MM.1S (cell line): ENCODE measurements around the gene TSPAN9.

Experiments used
- DNase-seq: peaks from one replicate; pipeline ENCODE4 v3.0.0-alpha.2; 2015
- H2AFZ ChIP-seq: fragments of 300-600 bp; sonication (generic); 2 replicates; pipeline ENCODE4 v1.6.0; 2016; ENCODE audit warnings: antibody characterized with exemption, low read length
- H3F3A ChIP-seq: fragments of 300-600 bp; sonication (generic); 2 replicates; pipeline ENCODE4 v1.6.1; 2016; ENCODE audit warnings: mild to moderate bottlenecking, antibody characterized with exemption, low read length, moderate library complexity, mixed read lengths; ENCODE audit not compliant: insufficient read depth
- H3K27ac ChIP-seq: fragments of 300-600 bp; sonication (generic); 2 replicates; pipeline ENCODE4 v1.5.1; 2016; ENCODE audit warnings: mild to moderate bottlenecking, low read length
- H3K27me3 ChIP-seq: fragments of 300-600 bp; sonication (generic); replicated peaks from 2 replicates; pipeline ENCODE4 v1.6.0; 2016; ENCODE audit warnings: low read length; ENCODE audit not compliant: insufficient read depth
- H3K36me3 ChIP-seq: fragments of 300-600 bp; sonication (generic); replicated peaks from 2 replicates; pipeline ENCODE4 v1.6.1; 2016; ENCODE audit warnings: mild to moderate bottlenecking, low read length, mixed read lengths; ENCODE audit not compliant: insufficient read depth
- H3K4me1 ChIP-seq: fragments of 300-600 bp; sonication (generic); 2 replicates; pipeline ENCODE4 v1.6.1; 2016; ENCODE audit warnings: low read length, mixed read lengths
- H3K4me2 ChIP-seq: fragments of 300-600 bp; sonication (generic); 2 replicates; pipeline ENCODE4 v1.6.0; 2016; ENCODE audit warnings: low read depth, low read length
- H3K4me3 ChIP-seq: fragments of 300-600 bp; sonication (generic); 2 replicates; pipeline ENCODE4 v1.5.1; 2016; ENCODE audit warnings: low read length, mixed read lengths
- H3K79me2 ChIP-seq: fragments of 300-600 bp; sonication (generic); 2 replicates; pipeline ENCODE4 v1.6.1; 2016; ENCODE audit warnings: mixed run types, low read length, mixed read lengths
- H3K9ac ChIP-seq: fragments of 300-600 bp; sonication (generic); 2 replicates; pipeline ENCODE4 v1.6.1; 2016; ENCODE audit warnings: low read length, mixed read lengths
- H3K9me2 ChIP-seq: fragments of 300-600 bp; sonication (generic); replicated peaks from 2 replicates; pipeline ENCODE4 v1.6.1; 2016; ENCODE audit warnings: mild to moderate bottlenecking, low read length, mixed read lengths; ENCODE audit not compliant: insufficient read depth
- H3K9me3 ChIP-seq: fragments of 300-600 bp; sonication (generic); replicated peaks from 2 replicates; pipeline ENCODE4 v1.6.1; 2016; ENCODE audit warnings: mild to moderate bottlenecking, low read length, mixed read lengths; ENCODE audit not compliant: insufficient read depth
- H4K20me1 ChIP-seq: fragments of 300-600 bp; sonication (generic); 2 replicates; pipeline ENCODE4 v1.6.1; 2016; ENCODE audit warnings: mild to moderate bottlenecking, low read length, moderate library complexity, mixed read lengths; ENCODE audit not compliant: insufficient read depth
- CTCF ChIP-seq: fragments of 300-600 bp; sonication (generic); IDR thresholded peaks from 2 replicates; pipeline ENCODE4 v1.5.1; 2016; ENCODE audit warnings: antibody characterized with exemption, low read length, mixed read lengths
- EZH2 ChIP-seq: fragments of 300-600 bp; sonication (generic); optimal IDR thresholded peaks from 2 replicates; pipeline ENCODE3; 2017; ENCODE audit warnings: low read depth, mild to moderate bottlenecking, antibody characterized with exemption, low read length, mixed read lengths
- EZH2phosphoT487 ChIP-seq: fragments of 300-600 bp; sonication (generic); IDR thresholded peaks from 2 replicates; pipeline ENCODE4 v1.6.1; 2018; ENCODE audit warnings: antibody characterized with exemption, low read length

The TSPAN9 gene

GRCh38 chr12:3274664-3275063 lies 197.5 kb downstream of the TSPAN9 start:
- H2AFZ ChIP-seq, result no peak overlapping the region
- no peak overlapping the region for H3K27ac ChIP-seq
- no peaks in the 10 kb centered on the region for H3F3A ChIP-seq
- no peaks in the 10 kb centered on the region for H3K36me3 ChIP-seq
- peaks cover 98% of the 10 kb centered on the region for H3K27me3 ChIP-seq
- H3K9me2 ChIP-seq, result no peaks in the 10 kb centered on the region
- TF ChIP-seq EZH2 (no peak), CTCF (no peak), EZH2phosphoT487 (no peak)
- H4K20me1 ChIP-seq, result no peaks in the 10 kb centered on the region
- H3K4me3 ChIP-seq, result no peak overlapping the region
- no peak overlapping the region for H3K9ac ChIP-seq
- no peak for DNase-seq
- H3K9me3 ChIP-seq, result no peaks in the 10 kb centered on the region
- no peaks in the 10 kb centered on the region for H3K79me2 ChIP-seq
- no peaks in the 10 kb centered on the region for H3K4me1 ChIP-seq
- no peak overlapping the region for H3K4me2 ChIP-seq

GRCh38 chr12:3275171-3276041 lies 198.2 kb downstream of the TSPAN9 start:
- peak; percentile 55 for DNase-seq
- H3K4me3 ChIP-seq, result no peak overlapping the region
- H3K27me3 ChIP-seq, result peaks cover 98% of the 10 kb centered on the region
- no peaks in the 10 kb centered on the region for H3K9me3 ChIP-seq
- TF ChIP-seq EZH2 (no peak), CTCF (peak; percentile 92), EZH2phosphoT487 (no peak)
- H3K4me1 ChIP-seq, result no peaks in the 10 kb centered on the region
- no peak overlapping the region for H3K4me2 ChIP-seq
- no peaks in the 10 kb centered on the region for H3K36me3 ChIP-seq
- no peak overlapping the region for H3K27ac ChIP-seq
- no peak overlapping the region for H3K9ac ChIP-seq
- H2AFZ ChIP-seq, result no peak overlapping the region
- no peaks in the 10 kb centered on the region for H3K79me2 ChIP-seq
- H4K20me1 ChIP-seq, result no peaks in the 10 kb centered on the region
- H3F3A ChIP-seq, result no peaks in the 10 kb centered on the region
- H3K9me2 ChIP-seq, result no peaks in the 10 kb centered on the region

GRCh38 chr12:3276226-3276625 lies 199.0 kb downstream of the TSPAN9 start:
- H3K4me3 ChIP-seq, result no peak overlapping the region
- no peaks in the 10 kb centered on the region for H3K79me2 ChIP-seq
- no peaks in the 10 kb centered on the region for H3K9me2 ChIP-seq
- H3K9ac ChIP-seq, result no peak overlapping the region
- H3K4me2 ChIP-seq, result no peak overlapping the region
- H3K27ac ChIP-seq, result no peak overlapping the region
- no peaks in the 10 kb centered on the region for H3F3A ChIP-seq
- no peak for DNase-seq
- no peaks in the 10 kb centered on the region for H4K20me1 ChIP-seq
- no peaks in the 10 kb centered on the region for H3K36me3 ChIP-seq
- no peaks in the 10 kb centered on the region for H3K4me1 ChIP-seq
- H3K9me3 ChIP-seq, result no peaks in the 10 kb centered on the region
- H2AFZ ChIP-seq, result no peak overlapping the region
- peaks cover 98% of the 10 kb centered on the region for H3K27me3 ChIP-seq
- TF ChIP-seq CTCF, result no peak
- no peak for TF ChIP-seq EZH2phosphoT487
- TF ChIP-seq EZH2, result no peak
